Tibial nerve (tissue), 3 donors: ENCODE measurements around the gene TCEAL4.

Experiments
- CTCF ChIP-seq, 5 experiments: fragments of 200-600 bp in 3 of 5; fragments of 450-650 bp in 2 of 5; sonication (generic) in 3 of 5; IDR thresholded peaks; one replicate each; pipeline ENCODE4 v1.5.1; 2016 to 2019; ENCODE audit warnings: antibody characterized with exemption in 5 of 5, mild to moderate bottlenecking in 3 of 5, moderate library complexity in 2 of 5
- POLR2A ChIP-seq, 2 donors: fragments of 450-650 bp; IDR thresholded peaks; one replicate each; pipeline ENCODE4 v1.6.1; 2017; ENCODE audit warnings: antibody characterized with exemption in 2 of 2, mild to moderate bottlenecking in 2 of 2, moderate library complexity in 2 of 2

DNA sequence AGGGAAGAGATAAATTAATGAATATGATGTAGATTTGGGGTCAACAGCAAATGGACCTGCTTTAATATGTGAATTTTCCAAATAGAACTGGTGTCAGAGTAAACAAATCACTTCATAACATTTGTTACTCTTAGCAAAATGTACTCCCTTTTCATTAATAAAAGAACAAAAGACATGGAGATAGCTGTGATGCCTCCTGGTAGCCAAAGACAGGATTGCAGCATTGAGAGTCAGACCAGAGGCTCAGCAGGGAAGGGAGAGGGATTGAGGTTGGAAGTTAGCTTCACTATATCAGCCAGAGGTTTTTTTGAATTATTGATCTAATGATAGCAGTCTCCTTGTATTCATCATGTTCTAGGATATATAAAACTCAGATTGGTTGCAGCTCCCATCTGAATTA is 48.6 kb upstream of the TCEAL4 start:
- no peak for TF ChIP-seq CTCF (IDR thresholded peaks at IDR 0.05)
- no peak for TF ChIP-seq POLR2A (IDR thresholded peaks at IDR 0.05)
